ENCODE data around the gene CTR9.

The CTR9 gene

GRCh38 chr11:10785146-10785474 is 34.1 kb downstream of the CTR9 start:
- DNase-seq: no peak

GRCh38 chr11:10786451-10786850 is 35.4 kb downstream of the CTR9 start:
- no peak for DNase-seq

GRCh38 chr11:10792385-10793068 is 41.5 kb downstream of the CTR9 start:
- DNase-seq: peak; percentile 96

- DNase-seq: no peak
Measured at GRCh38 chr11:10793470-10794255, 42.6 kb downstream of the CTR9 start.

- no peak for DNase-seq
Measured at GRCh38 chr11:10796191-10796590, 45.1 kb downstream of the CTR9 start.

- no peak for DNase-seq
Measured at GRCh38 chr11:10797001-10797400, 46.0 kb downstream of the CTR9 start.

GRCh38 chr11:10797531-10797930 is 46.5 kb downstream of the CTR9 start:
- DNase-seq: no peak

GRCh38 chr11:10798330-10798928 is 47.4 kb downstream of the CTR9 start:
- DNase-seq: no peak

GRCh38 chr11:10800292-10800691 is 49.2 kb downstream of the CTR9 start:
- DNase-seq: no peak

GRCh38 chr11:10803676-10804075 is 52.6 kb downstream of the CTR9 start:
- DNase-seq: no peak

GRCh38 chr11:10805741-10806140 is 54.7 kb downstream of the CTR9 start:
- DNase-seq: no peak

- DNase-seq: no peak
Measured at GRCh38 chr11:10806206-10806605, 55.2 kb downstream of the CTR9 start.

- peak; percentile 68 for DNase-seq
Measured at GRCh38 chr11:10807493-10808234, 56.6 kb downstream of the CTR9 start.

- DNase-seq: no peak
Measured at GRCh38 chr11:10808235-10808552, 57.1 kb downstream of the CTR9 start.

- peak; percentile 99 for DNase-seq
Measured at GRCh38 chr11:10808553-10809372, 57.7 kb downstream of the CTR9 start, which contains the start of gene EIF4G2. TSS of gene EIF4G2 (minus strand) at chr11:10808926.

GRCh38 chr11:10809373-10810160 is 58.5 kb downstream of the CTR9 start:
- peak; percentile 75 for DNase-seq

GRCh38 chr11:10813945-10814344 is 62.9 kb downstream of the CTR9 start:
- DNase-seq: no peak

- DNase-seq: no peak
Measured at GRCh38 chr11:10818594-10818993, 67.5 kb downstream of the CTR9 start.

- peak; percentile 81 for DNase-seq
Measured at GRCh38 chr11:10822491-10822890, 71.4 kb downstream of the CTR9 start.

- DNase-seq: no peak
Measured at GRCh38 chr11:10823152-10823579, 72.1 kb downstream of the CTR9 start.

- no peak for DNase-seq
Measured at GRCh38 chr11:10824888-10825287, 73.8 kb downstream of the CTR9 start.

GRCh38 chr11:10828402-10828801 is 77.4 kb downstream of the CTR9 start:
- no peak for DNase-seq
